ENCODE results near the gene MTCL1. TPM values are rescaled to one million over a fixed set of nuclear protein-coding genes. Genes with fewer than 3 reads are reported as not detected.

MTCL1 gene
- total RNA-seq, 1 donor from 2014 or later = 0.42 TPM

DNA sequence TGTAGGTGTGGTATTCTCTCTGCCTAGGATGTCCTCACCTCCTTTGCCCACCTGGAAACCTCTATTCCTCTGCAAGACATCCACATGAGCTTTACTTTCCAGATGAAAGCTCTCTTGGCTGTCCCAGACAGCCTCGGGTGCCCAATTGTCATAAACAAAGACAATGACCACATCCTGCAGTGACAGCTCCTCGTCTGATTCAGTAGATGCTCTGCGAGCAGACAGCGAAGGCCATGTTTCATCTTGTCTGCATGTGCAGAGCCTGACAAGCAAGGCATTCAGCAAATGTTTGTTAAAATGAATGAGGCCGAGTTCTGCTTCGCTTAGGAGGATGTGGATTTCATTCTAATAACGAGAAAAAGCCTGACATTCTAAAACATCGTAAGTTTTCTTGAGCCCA is 150.9 kb downstream of the MTCL1 start:
- intact Hi-C loops (cut with micrococcal nuclease) = no loop called here

DNA sequence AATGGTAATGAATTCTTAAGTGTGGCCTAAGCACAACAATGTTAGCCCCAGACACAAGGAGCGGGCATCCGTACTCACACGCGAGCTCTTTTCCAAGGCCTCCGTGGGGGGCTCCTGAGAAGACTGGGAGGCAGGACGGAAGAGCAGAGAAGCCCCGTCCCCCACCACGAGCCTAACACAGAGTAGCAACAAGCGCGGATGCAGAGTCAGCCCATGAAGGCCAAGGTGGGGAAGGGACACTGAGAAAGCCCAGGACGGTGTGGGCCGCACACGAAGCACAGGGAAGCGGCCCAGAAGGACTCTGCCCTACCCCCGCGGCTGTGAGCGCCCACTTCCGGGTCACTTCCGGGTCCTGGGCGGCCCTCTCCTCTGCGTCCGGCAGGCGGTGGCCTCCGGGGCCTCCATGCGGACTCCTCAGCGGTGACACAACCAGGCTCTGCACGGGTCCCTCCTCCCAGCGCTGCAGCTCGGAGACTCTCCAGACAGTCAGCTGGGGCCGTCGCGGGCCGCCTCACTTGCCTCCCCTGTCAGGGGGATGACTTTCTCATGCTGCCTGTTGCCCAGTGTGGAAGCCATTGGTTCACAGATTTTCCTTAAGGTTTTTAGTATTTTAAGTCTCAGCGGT is 151.5 kb downstream of the MTCL1 start:
- intact Hi-C loops (cut with micrococcal nuclease) = no loop called here

DNA sequence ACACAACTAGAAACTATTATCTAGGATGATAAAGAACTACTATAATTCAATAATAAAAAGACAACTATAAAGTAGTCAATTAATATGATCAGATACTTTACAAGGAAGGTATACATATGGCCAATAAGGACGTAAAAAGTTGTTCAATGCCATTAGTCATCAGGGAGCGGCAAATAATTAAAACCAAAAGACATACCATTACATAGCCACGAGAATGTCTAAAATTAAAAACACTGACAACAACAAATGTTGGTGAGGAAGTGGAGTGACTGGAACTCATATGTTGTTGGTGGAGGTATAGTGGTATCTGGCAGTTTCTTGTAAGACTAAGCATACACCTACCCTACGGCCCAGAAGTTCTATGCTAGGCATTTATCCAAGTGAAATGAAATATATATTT is 152.4 kb downstream of the MTCL1 start:
- intact Hi-C loops (cut with micrococcal nuclease) = no loop called here

DNA sequence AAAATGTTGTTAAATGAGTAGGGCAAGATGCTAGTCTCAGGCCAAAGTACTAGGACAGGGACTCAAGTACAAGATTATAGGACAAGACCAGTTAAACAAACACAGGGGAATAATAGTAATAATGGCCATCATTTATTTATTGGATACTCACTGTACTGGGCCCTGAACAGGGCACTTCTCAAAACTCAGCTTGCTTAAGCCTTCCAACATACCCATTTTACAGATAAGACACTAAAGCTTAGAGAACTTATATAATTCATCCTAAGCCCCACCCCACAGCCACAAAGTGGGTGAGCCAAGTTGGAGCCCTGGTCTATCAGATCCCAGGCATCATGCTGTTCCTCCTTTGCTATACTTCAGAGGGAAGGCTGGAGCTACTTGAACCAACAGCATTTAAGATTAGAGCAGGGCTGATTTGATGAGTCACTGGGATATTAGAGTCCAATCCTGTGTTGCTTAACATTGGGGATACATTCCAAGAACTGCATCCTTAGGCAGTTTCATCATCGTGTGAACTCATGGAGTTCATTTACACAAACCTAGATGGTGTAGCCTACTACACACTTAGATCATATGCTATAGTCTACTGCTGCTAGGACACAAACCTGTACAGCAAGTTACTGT is 153.6 kb downstream of the MTCL1 start:
- intact Hi-C loops (cut with micrococcal nuclease) = no loop called here

DNA sequence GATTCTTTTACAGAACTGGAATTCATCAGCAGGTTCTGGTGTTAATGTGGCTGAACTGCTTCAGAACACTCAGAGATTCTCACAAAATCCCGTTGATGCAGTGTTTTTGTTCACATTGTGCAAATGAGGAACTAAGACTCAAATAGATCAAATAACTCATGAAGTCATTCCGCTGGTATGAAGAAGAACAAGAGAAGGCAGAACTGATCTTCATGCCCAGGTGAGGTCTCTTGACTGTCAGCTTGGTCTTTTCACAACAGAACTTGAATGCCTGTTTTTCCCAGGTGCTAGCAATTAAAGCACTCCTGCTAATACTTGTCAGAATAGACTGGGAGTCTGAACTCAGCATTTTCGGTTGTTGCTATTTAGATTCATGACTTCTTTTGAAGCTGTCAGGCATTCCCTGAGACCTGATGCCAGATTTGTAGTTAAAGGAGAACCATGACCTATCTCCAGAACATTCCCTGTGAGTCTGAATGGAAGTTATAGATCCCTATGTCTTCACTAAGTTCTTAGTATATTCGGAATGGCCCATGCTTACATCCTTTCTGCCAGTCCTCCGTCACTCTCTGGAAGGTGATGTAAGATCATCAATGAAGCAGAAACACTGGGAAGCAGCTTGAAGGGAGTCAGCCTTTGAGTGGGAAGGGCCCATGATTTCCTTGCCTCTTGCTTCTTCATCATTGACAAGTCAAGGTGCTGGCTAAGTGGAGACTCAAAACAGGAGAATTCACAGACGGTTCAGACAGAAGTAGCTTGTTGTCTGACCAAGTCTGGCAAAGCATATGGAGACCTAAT is 155.7 kb downstream of the MTCL1 start:
- intact Hi-C loops (cut with micrococcal nuclease) = no loop called here

DNA sequence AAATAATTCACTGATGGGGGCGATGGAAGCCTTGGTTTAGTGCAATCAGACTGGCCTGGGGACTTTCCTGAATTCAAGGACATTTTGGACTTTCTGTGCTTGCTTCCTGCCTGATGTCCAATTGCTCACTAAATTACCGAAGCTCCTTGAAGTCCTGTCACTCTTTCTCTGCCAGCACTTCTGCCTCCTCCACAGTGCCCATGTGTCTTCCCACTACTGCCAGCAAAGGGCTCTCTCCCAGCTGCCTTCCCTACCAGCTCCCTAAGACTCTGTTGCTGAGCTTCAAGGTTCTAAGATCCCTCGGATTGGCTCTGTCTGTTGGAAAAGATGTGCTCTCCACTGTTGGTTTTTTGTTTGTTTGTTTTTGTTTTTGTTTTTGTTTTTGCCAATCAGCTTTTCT is 158.1 kb downstream of the MTCL1 start:
- intact Hi-C loops (cut with micrococcal nuclease) = no loop called here

DNA sequence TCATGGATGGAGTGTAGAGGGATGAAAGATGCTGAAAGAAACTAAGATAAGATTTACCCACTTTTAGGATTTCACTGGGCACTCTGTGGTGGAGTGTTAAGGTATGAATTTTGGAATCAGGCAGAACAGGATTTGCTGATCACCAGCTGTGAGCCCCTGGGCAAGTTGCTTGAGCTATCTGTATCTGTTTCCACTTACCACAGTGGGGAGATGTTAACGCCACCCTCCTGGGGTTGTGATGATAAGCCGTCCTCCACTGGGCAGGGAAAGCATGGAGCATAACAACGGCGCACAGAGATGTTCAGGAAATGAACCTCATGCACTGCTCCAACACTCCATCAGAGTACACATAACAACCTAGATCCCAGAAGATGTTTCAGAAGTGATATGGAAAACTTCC is 160.6 kb downstream of the MTCL1 start:
- intact Hi-C loops (cut with micrococcal nuclease) = no loop called here

DNA sequence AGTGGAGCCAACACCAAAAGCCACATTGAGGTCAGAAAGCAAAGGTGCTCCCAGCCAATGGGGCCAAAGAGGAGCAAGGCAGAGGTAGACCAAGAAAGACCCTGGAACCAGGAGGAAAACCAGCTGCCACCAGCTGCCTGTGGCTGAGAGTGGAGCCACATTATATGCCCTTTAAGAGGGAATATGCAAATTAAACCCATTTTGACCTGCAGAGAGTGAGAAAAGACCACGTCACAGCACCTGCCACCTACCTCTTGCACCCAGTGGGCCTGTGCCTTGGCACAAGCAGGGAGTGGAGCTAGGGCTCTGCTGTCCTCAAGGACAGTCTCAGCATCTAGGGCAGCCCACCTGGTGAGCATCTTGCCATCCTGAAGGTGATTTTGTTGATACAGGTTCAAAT is 161.3 kb downstream of the MTCL1 start:
- intact Hi-C loops (cut with micrococcal nuclease) = no loop called here

DNA sequence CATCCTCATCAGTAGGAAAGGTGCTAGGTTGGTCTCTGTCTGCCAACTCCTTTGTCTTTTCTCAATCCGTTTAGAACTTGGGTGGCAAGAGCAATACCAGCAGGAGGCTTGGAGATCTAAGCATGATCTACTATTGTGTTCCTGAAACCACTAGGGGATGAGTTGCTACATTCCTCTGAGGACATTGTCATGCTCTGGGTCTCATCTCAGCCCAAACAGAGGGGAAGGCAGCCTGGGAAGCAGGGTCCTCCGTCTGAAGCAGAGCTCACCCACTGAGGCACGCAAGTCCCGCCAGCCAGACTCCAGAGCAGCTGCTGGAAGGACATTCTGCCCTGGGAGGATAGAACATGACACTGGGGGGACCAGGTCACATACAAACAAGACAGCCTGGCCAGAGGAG is 162.9 kb downstream of the MTCL1 start:
- intact Hi-C loops (cut with micrococcal nuclease) = no loop called here

DNA sequence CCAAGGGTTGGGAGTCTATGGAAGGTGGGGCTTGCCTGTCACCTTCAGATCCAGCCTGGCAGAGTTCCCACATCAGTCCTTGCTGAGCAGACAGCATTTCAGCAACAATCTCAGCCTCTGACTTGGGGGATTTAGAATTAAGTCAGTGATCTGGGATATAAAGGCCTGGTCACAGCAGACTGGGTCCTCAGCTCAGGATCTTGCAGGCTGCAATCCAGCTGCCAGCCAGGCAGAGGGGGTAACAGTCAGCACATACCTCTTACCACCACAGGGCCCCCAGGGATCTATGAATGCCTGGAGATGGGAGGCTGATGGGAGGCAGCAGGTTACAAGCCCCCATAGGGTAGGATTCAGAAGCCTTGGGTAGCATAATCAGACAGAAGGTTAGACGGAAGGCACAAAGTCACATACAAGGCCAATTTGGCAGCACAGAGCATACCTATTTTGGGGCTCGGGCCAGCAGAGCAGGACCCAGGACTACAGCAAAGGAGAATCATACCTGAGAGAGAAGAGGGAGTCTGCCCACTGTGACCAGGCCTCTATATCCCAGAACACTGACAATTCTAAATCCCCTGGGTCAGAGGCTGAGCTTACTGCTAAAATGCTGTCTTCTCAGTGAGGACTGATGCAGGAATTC is 163.5 kb downstream of the MTCL1 start:
- intact Hi-C loops (cut with micrococcal nuclease) = no loop called here

DNA sequence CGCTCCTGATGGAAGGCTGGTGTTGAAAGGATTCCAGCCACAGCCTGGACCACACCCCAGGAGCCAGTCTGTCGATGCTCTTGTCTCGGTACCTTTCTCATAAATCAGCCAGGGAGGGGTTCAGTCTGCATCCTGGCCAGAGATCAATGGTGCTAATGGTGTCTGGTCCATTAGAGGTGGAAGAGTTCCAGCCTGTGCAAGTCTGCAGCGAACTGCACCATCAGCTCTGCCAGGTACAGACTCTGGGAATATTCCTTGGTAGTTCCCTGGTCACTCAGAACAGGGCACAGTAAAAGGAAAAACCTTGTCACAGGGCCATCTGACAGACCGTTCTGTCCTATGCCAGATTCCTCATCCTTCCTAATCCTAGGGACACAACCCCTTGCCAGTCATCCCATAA is 164.3 kb downstream of the MTCL1 start:
- intact Hi-C loops (cut with micrococcal nuclease) = no loop called here

DNA sequence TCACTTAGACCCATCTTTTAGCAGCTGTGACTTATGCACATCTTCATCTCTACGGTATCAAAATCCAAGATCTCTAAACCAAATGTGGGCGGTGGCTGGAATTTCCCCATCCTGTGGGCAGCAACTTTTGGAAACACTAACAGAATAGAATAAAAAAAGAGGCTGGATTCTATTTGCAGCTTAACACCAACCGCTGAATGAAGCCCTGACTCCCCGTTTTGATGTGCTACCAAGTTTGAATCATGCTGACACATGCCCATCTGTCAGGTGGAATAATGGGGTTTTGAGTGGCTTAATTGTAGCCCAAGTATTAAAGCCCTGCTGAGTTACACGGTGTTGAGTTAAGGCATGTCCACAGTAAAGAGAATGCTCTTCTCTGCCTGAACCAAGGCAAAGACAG is 165.2 kb downstream of the MTCL1 start:
- intact Hi-C loops (cut with micrococcal nuclease) = no loop called here

DNA sequence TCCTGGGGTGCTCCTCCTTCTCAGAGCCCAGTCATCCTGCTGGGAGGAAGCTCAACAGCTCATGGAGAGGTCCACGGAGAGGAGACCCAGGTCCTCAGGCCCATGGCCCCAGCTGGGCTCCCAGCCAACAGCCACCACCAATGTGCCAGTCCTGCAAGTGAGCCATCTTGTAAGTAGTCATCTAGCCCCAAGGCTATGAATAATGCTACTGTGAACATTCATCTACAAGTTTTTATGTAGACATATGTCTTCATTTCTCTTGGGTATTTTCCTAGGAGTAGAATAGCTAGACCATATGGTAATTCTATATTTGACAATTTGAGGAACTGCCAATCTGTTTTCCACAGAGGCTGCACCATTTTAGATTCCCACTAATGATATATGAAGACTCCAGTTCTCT is 166.1 kb downstream of the MTCL1 start:
- intact Hi-C loops (cut with micrococcal nuclease) = no loop called here

DNA sequence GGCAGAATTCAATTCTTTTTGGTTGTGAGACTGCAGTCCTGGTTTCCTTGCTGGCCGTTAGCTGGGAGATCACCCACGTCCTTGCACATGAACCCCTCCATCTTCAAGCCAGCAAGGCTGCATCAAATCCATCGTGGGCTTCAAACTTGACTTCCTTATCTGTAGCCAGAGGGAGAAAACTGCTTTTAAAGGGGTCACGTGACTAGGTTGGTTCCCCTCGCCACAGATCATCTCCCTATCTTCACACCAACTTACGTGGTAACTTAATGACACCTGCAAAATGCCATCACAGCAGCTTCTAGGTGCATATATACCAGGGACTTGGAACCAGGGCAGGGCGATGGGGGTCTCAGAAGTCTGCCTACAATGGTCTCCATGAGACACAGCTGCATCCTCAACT is 169.5 kb downstream of the MTCL1 start:
- intact Hi-C loops (cut with micrococcal nuclease) = no loop called here

DNA sequence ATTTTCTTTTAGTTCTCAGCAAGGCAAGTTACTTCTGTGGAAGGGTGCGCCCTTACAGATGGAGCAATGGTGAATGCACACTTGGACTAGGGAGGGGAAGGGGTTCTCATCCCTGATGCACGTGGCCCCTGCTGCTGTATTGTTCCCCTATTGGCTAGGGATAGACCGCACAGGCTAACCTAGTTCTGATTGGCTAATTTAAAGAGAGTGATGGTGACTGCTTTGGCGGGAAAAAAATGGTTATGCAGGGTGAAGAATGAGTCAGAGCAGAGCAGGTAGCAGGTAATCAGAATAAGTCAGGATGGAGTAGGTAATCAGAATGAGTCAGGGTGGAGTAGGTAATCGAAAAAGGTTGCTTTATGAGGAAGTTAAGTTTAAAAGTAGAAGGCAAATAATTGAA is 171.5 kb downstream of the MTCL1 start:
- intact Hi-C loops (cut with micrococcal nuclease) = no loop called here

DNA sequence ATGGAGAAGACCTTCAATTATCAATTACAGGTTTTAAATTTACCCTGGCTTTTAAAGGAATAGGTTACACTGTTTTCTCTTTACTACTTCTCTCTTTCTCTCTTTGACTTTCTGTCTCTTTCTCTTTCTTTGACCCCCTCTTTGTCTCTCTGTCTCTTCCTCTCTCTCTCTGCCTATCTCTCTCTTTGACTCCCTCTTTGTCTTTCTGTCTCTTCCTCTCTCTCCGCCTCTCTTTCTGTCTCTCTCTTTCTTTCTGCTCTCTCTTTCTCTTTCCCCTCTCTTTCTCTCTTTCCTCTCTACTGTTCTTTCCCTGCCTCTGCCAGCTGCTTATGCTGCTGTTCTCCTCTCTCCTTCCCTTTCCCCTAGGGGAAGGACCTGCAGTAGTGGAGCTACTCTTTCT is 175.7 kb downstream of the MTCL1 start:
- intact Hi-C loops (cut with micrococcal nuclease) = no loop called here

Other genes starting within 250 kb of the MTCL1 start
- 18.2 and 20.4 TPM in 2 replicates for gene RAB12, start 96.1 kb upstream of the MTCL1 start, total RNA-seq

Data from T-helper 1 cell treated with Interleukin-12 subunit alpha and Interleukin-12 subunit beta and Interleukin-4 antibody, amounts not matched to agents 30 ng/mL and 1 ng/mL, for 36 hours (primary cell).